GM12873 (cell line): ENCODE data around the gene IL15.

Experiments
- TF ChIP-seq, protein P1 (sequence below): IDR thresholded peaks from 2 replicates; pipeline ENCODE4 v1.5.1; 2012; ENCODE audit warnings: low read depth, mild to moderate bottlenecking, moderate library complexity, low read length, control low read depth; ENCODE audit not compliant: insufficient read depth; ENCODE audit errors: missing control alignments

Gene IL15

DNA sequence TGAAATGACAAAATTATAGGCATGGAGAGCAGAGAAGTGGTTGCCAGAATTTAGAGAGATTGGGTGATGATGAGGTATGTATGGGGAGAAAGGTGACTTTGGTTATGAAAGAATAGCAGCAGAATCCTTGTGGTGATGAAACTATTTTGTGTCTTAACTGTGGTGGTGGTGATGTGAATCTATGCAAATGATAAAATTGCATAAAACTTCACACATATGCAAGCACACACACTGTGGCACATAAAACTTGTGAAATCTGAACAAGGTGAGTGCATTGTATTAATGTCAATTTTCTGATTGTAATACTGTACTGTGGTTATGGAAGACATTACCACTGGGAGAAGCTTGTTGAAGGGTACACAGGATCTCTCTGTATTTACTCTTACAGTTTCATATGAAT is 91.0 kb downstream of the IL15 start:
- TF ChIP-seq, protein P1, sequence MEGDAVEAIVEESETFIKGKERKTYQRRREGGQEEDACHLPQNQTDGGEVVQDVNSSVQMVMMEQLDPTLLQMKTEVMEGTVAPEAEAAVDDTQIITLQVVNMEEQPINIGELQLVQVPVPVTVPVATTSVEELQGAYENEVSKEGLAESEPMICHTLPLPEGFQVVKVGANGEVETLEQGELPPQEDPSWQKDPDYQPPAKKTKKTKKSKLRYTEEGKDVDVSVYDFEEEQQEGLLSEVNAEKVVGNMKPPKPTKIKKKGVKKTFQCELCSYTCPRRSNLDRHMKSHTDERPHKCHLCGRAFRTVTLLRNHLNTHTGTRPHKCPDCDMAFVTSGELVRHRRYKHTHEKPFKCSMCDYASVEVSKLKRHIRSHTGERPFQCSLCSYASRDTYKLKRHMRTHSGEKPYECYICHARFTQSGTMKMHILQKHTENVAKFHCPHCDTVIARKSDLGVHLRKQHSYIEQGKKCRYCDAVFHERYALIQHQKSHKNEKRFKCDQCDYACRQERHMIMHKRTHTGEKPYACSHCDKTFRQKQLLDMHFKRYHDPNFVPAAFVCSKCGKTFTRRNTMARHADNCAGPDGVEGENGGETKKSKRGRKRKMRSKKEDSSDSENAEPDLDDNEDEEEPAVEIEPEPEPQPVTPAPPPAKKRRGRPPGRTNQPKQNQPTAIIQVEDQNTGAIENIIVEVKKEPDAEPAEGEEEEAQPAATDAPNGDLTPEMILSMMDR = no peak

GRCh38 chr4:141730805-141731204 is 94.4 kb downstream of the IL15 start:
- TF ChIP-seq, protein P1 = no peak

GRCh38 chr4:141731481-141731880 is 95.1 kb downstream of the IL15 start:
- TF ChIP-seq, protein P1 = no peak

- TF ChIP-seq, protein P1 = no peak
Measured at GRCh38 chr4:141739636-141740035, 103.3 kb downstream of the IL15 start.

DNA sequence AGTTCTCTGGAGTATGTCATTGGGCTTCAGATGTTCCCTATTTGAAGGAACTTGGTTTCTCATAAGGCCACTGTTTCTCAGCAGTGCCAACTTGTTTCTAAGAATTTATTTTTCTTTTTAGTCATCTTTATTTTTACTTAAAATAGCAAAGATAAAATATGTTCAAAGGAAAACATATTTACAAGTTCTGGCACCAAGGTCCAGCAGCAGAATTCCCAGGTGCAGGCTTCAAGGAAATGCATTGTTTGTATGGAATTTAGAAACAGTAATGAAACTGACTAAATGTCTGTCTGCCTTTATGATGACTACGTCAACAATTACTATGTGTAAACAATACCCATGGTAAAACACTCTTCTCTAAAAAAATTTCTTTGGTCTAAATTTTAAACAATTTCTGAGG is 109.6 kb downstream of the IL15 start:
- TF ChIP-seq, protein P1 = no peak

GRCh38 chr4:141757287-141757686 is 120.9 kb downstream of the IL15 start:
- TF ChIP-seq, protein P1 = no peak

DNA sequence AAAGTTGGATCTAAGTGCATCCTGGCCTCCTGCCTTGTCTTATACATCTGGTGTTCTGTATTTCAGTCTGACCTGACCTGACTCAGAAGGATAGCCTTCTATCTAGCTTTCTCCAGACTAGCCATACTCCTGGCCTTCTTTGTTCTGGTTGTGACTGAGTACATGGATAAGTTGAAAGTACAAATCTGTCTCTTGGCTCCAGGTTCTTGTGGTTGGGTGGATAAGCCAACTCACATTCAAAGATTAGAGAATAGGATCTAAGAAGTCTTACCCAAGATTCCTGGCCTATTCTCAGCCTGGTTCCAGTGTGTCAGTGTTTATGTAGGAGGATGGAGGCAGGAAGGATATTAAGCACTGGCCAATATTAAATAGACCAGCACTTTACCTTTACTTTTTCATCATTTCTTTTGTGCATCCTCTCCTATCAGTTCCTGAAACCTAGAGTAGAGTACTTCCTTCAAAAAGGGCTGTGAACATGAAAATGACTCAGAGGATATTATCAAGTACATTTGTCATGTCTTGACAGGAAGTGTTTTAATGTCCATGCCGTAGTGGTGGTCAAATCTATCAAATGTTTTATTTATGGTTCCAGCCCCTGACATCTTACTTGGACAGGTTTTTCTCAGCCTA is 123.5 kb downstream of the IL15 start:
- TF ChIP-seq, protein P1 = no peak

DNA sequence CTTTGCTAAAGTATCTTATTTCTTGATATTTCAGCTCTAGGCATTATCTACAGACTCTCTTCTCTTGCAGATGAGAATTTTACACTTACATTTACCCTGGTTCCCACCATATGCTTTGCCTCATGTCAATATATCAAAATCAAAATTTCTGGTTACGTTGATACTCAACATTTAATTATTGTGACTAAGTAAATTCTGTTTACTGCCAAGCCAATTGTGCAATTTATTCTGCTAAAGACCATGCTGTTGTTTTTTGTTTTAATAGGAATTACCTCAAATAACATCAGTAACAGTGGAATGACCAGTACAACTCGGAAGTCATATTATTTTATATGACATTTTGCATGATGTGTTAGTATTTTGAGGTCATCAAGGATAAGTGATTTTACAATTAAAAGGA is 125.5 kb downstream of the IL15 start:
- TF ChIP-seq, protein P1 = no peak
